Peyer's patch (tissue), 4 donors: ENCODE data around the gene TSPAN7. TPM values are rescaled to one million over a fixed set of nuclear protein-coding genes. Genes with fewer than 3 reads are reported as not detected.

Experiments
- DNase-seq, 3 donors: peaks; one replicate each; pipeline ENCODE4 v3.0.0-alpha.2; 2017 to 2019
- H3K27ac ChIP-seq, 4 donors: fragments of 200-600 bp; sonication (generic); one replicate each; pipeline ENCODE4 v1.5.1; 2016 to 2019
- H3K27me3 ChIP-seq, 2 donors: fragments of 200-600 bp; sonication (generic); one replicate each; pipeline ENCODE4 v1.5.1; 2019
- H3K36me3 ChIP-seq, 3 donors: fragments of 200-600 bp; sonication (generic); one replicate each; pipeline ENCODE4 v1.5.1; 2016 to 2019
- H3K4me1 ChIP-seq, 4 donors: fragments of 200-600 bp; sonication (generic); one replicate each; pipeline ENCODE4 v1.5.1; 2016 to 2019
- H3K4me3 ChIP-seq, 4 donors: fragments of 200-600 bp; sonication (generic); 1 replicate in 3 of 4; 2 replicates in 1 of 4; pipeline ENCODE4 v1.5.1; 2016 to 2019; ENCODE audit warnings: mild to moderate bottlenecking in 1 of 4
- H3K9me3 ChIP-seq, 4 donors: fragments of 200-600 bp; sonication (generic); one replicate each; pipeline ENCODE4 v1.5.1; 2016 to 2019; ENCODE audit warnings: mild to moderate bottlenecking in 1 of 4
- CTCF ChIP-seq, 6 experiments: fragments of 450-650 bp in 4 of 6; fragments of 200-600 bp in 2 of 6; sonication (generic) in 1 of 6; IDR thresholded peaks; one replicate each; pipeline ENCODE4 v1.5.1; 2017 to 2019; ENCODE audit warnings: antibody characterized with exemption in 6 of 6, mild to moderate bottlenecking in 3 of 6, moderate library complexity in 1 of 6
- POLR2A ChIP-seq, 2 donors: fragments of 450-650 bp; IDR thresholded peaks; one replicate each; pipeline ENCODE4 v1.5.1; 2017; ENCODE audit warnings: antibody characterized with exemption in 2 of 2, mild to moderate bottlenecking in 2 of 2, moderate library complexity in 2 of 2
- total RNA-seq, 4 donors: library from RNA; depleted of rRNA; stranded (reverse); fragments of >200 nt; gene quantifications; one replicate each; pipeline ENCODE4 v1.1.0, GENCODE V29; 2016

Gene TSPAN7
- total RNA-seq, 4 donors from 2014 or later = 13.2 to 74.8 (median 44.1) TPM

GRCh38 chrX:38607976-38608375 lies 46.6 kb downstream of the TSPAN7 start:
- TF ChIP-seq CTCF (IDR thresholded peaks at IDR 0.05) (no peak), POLR2A (IDR thresholded peaks at IDR 0.05) (no peak)
- no peak overlapping the region for H3K27ac ChIP-seq
- H3K36me3 ChIP-seq = no peaks in the 10 kb centered on the region

GRCh38 chrX:38610849-38611248 lies 49.5 kb downstream of the TSPAN7 start:
- no peaks in the 10 kb centered on the region for H3K9me3 ChIP-seq
- TF ChIP-seq CTCF (IDR thresholded peaks at IDR 0.05) (no peak), POLR2A (IDR thresholded peaks at IDR 0.05) (no peak)
- no peak for DNase-seq
- no peaks in the 10 kb centered on the region for H3K27me3 ChIP-seq
- no peaks in the 10 kb centered on the region for H3K4me1 ChIP-seq
- H3K36me3 ChIP-seq = no peaks in the 10 kb centered on the region
- H3K27ac ChIP-seq = no peak overlapping the region
- H3K4me3 ChIP-seq = no peak overlapping the region

More at GRCh38 chrX:38607976-38608375, 46.6 kb downstream of the TSPAN7 start:
- no peaks in the 10 kb centered on the region for H3K9me3 ChIP-seq
- no peaks in the 10 kb centered on the region for H3K27me3 ChIP-seq
- no peak overlapping the region for H3K4me3 ChIP-seq
- DNase-seq = no peak
- H3K4me1 ChIP-seq = no peaks in the 10 kb centered on the region

- H3K4me1 ChIP-seq = no peaks in the 10 kb centered on the region
- no peaks in the 10 kb centered on the region for H3K9me3 ChIP-seq
- H3K27ac ChIP-seq = no peak overlapping the region
- H3K4me3 ChIP-seq = no peak overlapping the region
- H3K36me3 ChIP-seq = no peaks in the 10 kb centered on the region
- H3K27me3 ChIP-seq = no peaks in the 10 kb centered on the region
- DNase-seq = no peak
- no peak for TF ChIP-seq POLR2A (IDR thresholded peaks at IDR 0.05)
- TF ChIP-seq CTCF (IDR thresholded peaks at IDR 0.05) = no peak
These were observed 50.9 kb downstream of the TSPAN7 start for GRCh38 chrX:38612281-38612680.

GRCh38 chrX:38614485-38614884 lies 53.1 kb downstream of the TSPAN7 start:
- no peaks in the 10 kb centered on the region for H3K4me1 ChIP-seq
- H3K27me3 ChIP-seq = no peaks in the 10 kb centered on the region
- no peaks in the 10 kb centered on the region for H3K9me3 ChIP-seq
- H3K4me3 ChIP-seq = no peak overlapping the region
- TF ChIP-seq POLR2A (IDR thresholded peaks at IDR 0.05) = no peak
- TF ChIP-seq CTCF (IDR thresholded peaks at IDR 0.05) = no peak
- H3K27ac ChIP-seq = no peak overlapping the region
- DNase-seq = no peak
- no peaks in the 10 kb centered on the region for H3K36me3 ChIP-seq

- Histone ChIP-seq H3K27me3 (no peaks in the 10 kb centered on the region), H3K4me1 (no peaks in the 10 kb centered on the region), H3K4me3 (no peak overlapping the region), H3K9me3 (no peaks in the 10 kb centered on the region), H3K36me3 (no peaks in the 10 kb centered on the region), H3K27ac (no peak overlapping the region)
- TF ChIP-seq POLR2A (IDR thresholded peaks at IDR 0.05) = no peak
- no peak for TF ChIP-seq CTCF (IDR thresholded peaks at IDR 0.05)
- no peak for DNase-seq
These were observed 55.6 kb downstream of the TSPAN7 start for GRCh38 chrX:38616904-38617303.

GRCh38 chrX:38618180-38618579 lies 56.8 kb downstream of the TSPAN7 start:
- no peak for TF ChIP-seq POLR2A (IDR thresholded peaks at IDR 0.05)
- no peak for TF ChIP-seq CTCF (IDR thresholded peaks at IDR 0.05)
- DNase-seq = no peak

More at GRCh38 chrX:38618180-38618579, 56.8 kb downstream of the TSPAN7 start:
- Histone ChIP-seq H3K36me3 (no peaks in the 10 kb centered on the region), H3K27me3 (no peaks in the 10 kb centered on the region), H3K4me1 (no peaks in the 10 kb centered on the region), H3K4me3 (no peak overlapping the region), H3K9me3 (no peaks in the 10 kb centered on the region), H3K27ac (no peak overlapping the region)
